TTC549 (cell line): ENCODE measurements around the gene IGF2.

ENCODE experiments used
- FAIRE-seq: peaks from 2 replicates; lab custom pipeline; 2012; peaks lifted over from hg19 to GRCh38; lab: Jason Lieb, UNC

The IGF2 gene

DNA sequence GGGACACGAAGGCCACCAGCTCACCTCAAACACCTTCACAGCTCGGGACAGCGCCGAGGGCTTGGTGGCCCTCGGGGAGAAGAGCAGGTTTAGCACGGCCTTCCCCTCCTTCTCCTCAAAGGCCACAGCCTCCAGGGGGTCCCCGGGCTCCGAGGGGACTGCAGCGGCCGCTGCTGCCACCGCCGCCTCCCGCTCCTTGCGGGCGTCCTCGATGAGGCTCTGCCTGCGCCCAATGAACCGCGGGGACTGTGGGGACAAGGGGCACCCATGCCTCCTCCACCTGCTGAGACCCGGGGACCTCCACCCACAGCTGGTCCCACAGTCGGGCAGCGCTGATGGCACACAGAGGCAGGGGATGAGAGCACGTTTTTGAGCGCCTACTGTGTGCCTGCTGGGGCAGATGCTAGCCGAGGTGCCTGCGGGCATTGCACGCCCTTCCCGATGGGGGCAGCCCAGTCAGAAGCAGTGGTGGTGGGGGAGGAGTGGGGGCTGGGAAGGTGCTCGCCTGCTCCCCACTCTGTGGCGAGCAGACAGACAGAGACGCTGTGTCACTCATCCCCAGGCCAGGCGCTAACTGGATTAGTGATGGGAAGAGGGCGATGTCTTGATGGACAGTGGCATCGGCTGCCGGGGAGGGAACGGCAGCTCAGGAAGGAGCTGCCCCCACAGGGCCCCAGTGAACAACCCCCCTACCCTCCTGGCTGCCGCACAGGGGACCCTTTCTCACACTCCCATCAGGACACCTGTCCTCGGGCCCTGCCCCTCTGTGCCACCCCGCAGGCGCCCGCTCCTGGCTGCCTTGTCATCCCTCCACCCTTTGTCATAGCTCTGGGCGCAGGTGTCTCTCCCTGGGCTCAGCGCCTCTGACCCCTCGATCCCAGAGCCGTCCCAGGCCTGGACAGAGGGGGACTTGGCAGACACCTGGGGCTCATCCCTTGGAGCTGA is 30.7 kb upstream of the IGF2 start:
- FAIRE-seq: no peak

DNA sequence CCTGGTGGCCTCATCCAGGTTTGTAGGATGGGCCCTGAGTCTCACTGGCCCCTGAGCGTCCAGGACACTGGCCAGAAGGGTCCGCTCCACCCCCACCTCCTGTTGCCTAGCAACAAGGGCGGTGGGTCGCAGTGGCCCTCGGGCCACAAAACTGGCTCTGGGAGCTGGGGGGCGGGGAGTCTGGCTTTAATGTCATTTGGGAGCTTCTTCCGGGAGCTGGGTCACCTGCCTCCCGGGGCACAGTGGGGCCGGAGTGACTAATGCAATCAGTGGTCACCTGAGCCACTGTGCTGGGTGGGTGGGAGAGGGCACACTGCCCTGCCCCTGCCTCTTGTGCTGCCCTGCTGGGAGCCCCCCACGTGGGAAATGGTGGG is 29.8 kb upstream of the IGF2 start:
- no peak for FAIRE-seq

DNA sequence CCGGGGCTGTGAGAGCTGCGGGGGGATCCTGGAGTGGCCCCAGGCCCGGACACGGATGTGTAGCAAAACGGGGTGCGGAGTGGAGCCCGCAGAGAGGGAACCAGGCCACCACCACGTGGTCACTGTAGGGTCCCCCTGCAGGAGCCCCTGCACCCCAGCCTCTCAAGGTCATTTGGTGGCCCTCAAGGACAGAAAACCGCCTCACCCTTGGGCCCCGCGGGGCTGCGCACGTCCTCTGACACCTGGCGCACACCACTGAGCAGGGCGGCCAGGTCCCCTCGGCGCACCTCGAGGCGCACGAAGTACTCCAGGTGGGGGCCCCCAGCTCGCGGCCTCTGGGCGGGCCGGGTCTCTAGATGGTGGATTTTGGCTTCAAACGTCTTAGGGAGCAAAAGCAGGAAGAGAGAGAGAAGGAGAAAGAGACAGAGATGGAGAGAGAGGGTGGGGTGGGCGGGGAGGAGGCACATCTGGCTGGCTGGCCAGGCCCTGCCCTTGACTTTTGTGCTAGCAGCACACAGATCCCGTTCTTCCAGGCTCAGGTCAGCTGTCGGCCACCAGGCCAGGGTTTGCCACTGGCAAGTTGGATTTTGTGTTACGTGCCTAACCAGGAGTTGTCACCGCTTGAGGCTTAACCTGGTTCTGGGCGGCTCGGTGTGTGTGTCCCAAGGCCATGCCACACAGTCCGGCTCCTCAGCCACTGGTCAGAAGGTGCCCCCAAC is 29.3 kb upstream of the IGF2 start:
- FAIRE-seq: no peak

DNA sequence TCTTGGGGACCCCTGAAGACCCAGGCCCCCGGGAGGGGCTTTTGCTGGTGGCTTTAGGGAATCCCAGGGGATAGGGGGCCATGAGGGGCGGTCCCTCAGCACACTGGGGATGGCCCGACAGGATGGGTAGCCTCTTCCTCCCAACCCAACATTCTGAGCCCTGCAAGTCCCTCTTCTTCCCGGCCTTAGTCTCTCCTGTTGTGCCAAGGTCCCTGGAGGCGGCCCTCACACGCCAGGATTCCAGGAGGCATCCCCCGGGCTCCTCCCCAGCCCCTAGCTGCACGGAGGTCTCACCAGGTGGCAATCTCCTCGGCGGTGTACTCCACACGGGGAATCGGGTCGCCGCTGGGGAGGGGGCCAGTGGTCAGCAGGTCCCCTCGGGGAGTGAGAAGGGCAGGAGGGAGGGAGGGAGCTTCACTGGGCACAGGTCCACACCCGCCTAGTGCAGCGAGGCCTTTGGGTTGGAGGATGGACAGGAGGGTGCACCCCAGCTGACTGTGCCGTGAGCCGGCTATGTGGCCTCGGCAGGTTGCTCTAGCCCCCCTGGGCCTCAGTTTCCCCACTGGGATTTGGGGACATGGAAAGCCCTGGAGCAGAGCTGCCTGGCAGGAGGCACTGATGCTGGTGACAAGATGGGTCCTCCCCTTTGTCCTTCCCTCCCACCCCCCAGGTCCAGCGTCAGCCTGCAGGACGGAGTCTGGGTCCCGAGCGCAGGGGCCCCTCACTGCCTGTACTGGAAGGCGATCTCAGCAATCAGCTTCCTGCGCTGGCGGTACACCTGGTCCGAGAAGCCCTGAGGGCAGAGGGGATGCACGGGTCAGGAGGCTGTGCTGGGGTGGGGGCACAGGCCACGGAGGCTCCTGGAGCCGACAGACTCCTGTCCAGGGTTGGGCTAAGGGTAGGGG is 28.2 kb upstream of the IGF2 start:
- no peak for FAIRE-seq

DNA sequence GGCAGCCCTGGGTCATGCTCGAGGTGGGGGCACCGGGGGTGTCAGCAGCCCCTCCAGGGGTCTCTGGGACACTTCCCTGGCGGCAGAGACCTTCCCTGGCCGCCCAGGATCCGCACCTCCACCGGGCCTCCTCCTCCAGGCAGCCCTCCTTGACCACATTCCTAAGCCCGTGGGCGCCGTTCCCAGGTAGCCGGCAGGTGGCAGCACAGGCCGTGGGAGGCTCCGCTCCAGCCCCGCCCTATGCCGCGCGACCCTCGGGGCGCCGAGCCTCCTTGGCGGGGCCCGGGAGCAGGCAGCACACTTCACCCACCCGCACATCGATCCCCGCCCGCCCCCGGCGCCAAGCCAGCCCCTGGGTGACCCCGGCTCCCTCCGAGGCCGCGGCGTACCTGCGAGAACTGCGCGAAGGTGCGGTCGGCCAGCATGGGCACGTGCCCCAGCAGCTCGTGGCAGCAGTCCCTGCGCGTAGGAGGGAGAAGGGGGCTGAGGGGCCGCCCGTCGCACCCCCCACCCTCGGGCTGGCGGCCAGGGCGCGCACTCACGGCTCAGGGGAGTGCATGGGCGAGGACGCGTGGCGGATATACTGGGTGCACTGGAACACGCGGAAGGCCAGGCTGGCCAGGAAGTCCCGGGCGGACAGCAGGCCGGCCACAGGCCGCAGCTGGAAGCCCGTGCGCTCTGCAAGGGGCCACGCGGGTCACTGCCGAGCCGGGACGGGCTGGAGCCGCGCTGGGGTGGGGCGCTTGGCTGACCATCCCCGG is 27.1 kb upstream of the IGF2 start:
- FAIRE-seq: no peak

DNA sequence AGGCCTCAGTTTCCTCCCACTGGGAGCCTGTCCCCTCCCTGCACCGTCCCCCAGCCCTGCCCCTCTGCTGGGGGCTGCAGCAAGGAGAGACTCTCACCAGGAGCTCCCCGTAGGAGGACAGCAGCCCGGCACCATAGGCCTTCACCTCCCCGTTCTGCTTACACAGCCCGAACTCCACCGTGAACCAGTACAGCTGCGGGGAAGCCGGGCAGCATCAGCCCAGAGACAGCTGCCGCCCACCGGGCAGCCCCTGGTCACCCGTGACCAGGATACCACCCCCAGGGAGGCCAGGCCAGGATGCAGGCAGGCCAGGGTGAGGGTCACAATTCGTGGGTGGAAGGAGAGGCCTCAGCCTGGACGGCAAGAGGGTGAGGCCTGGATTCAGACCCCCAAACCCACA is 26.4 kb upstream of the IGF2 start:
- FAIRE-seq: no peak

DNA sequence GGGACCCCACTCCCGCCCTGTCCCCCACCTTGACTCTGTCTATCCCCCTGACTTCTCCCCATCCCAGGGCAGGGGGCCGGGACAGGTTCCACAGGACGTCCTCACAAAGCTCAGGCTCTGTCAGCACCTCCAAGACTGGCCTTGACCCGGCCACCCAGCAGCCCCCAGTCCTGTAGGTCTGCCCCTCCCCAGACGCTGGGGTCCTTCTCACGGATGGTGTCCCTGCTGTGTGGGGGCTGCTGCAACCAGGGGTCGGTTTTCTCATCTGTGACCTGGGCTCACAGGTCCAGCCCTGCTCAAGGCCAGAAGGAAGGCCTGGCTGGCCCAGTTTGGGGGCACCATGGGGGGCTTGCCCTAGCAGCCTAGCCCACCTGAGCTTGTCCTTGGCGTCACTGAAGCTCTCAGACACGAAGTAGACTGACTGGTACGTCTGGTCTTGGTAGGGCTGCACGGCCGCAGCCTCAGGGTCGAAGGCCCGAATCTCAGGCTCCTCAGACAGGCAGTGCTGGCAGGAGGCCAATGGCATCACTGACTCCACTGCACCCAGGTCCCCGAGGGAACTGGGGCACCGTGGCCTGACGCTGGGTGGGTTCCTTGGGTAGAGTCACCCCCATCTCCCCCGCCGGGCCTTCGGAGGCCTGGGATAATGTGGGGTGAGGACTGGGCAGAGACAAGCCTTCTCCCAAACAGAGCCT is 25.8 kb upstream of the IGF2 start:
- no peak for FAIRE-seq

DNA sequence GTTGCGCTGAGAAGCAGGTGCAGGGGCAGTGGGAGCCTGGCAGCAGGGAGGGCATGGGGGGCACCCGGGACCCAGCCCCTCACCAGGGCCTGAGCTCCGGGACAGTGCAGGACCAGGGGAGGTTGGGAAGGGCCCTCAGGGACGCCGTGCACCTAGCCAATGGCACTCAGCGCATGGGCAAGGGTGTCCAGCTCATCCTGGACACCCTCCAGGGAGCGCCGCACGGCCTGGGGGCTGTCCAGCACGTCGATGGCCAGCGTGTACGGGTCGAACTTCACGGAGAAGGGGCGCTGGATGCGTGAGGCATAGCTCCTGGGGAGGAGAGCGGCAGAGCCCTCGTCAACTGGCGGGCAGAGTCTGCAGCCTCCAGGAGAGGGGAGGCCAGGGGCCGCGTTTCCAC is 24.9 kb upstream of the IGF2 start:
- FAIRE-seq: no peak

DNA sequence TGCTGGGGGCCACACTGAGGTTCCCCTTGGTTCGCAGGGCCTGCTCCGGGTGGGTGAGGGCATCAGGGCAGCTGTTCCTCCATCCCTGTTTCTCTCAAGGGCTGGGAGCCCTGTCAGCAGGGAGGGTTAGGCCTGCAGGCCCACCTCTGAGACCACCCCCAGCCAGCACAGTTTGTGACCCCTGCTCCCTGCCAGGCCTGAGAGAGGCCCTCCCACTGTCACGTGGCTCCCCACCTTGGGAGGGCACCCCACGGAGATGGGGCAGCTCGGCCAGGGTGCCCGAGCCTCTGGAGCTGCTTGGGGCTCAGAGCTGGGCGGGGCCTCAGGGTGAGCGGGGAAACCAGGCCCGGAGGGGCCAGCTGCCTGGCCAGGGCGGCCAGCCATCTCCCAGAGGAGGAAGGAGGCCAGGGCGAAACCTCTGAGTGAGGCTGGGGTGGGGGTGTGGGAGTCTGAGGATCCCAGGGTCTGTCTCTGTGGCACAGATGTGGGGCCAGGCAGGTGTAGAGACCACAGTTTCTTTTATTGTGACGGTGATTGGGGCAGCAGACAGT is 24.3 kb upstream of the IGF2 start:
- FAIRE-seq: no peak

DNA sequence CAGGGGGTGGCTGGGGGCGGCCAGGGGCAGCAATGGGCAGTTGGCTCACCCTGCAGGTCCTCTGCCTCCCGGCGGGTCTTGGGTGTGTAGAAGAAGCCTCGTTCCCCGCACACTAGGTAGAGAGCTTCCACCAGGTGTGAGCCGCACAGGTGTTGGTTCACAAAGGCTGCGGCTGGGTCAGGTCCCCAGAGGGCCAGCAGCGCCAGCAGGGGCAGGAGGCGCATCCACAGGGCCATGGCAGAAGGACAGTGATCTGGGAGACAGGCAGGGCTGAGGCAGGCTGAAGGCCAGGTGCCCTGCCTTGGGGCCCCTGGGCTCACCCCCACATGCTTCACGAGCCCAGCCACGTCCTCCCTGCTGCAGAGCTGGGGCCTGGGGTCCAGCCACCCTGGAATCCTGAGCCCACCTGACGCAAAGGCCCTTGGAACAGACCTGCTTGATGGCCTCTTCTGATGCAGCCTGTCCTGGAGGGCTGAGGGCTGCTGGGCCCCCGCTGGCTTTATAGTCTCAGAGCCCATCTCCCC is 21.6 kb upstream of the IGF2 start, which contains the start of gene INS:
Gene INS, minus strand, starts transcription at position 474 of the 524 bp plus-strand sequence. Its CDS starts 238 bp downstream, at position 236.
- FAIRE-seq: no peak

DNA sequence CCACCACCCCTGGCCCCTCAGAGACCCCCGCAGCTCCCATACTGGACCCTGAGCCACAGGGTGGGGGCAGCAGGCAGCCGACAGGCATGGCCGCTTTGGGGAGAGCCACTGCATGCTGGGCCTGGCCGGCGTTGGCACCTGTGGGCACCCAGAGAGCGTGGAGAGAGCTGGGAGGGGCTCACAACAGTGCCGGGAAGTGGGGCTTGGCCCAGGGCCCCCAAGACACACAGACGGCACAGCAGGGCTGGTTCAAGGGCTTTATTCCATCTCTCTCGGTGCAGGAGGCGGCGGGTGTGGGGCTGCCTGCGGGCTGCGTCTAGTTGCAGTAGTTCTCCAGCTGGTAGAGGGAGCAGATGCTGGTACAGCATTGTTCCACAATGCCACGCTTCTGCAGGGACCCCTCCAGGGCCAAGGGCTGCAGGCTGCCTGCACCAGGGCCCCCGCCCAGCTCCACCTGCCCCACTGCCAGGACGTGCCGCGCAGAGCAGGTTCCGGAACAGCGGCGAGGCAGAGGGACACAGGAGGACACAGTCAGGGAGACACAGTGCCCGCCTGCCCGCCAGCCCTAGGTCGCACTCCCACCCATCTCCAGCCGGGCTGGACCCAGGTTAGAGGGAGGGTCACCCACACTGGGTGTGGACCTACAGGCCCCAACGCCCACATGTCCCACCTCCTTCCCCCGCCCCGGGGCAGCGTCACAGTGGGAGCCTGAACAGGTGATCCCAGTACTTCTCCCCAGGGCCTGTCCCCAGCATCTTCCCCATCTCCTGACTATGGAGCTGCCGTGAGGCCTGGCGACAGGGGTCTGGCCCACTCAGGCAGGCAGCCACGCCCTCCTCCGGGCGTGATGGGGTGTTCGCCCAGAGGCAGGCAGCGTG is 20.6 kb upstream of the IGF2 start:
- FAIRE-seq: no peak

DNA sequence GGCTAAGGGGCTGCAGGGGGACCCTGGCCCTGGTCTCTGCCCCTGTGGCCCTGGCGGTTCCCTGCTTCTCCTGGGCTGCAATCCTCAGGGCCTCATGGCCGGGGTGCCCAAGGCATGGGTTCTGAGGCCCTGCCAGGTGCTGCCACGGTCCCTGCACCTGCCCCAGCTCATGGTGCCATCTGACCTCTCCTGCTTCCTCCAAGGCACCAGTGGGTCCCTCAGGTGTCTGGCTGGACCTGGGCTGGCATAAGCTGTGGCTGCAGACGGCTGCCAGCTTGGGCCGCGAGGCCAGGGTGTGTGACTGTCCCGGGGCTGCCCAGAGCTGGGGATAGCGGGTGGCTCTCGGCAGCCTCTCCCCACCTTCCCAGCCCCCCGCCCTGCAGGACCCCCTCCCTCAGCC is 19.8 kb upstream of the IGF2 start:
- FAIRE-seq: no peak

DNA sequence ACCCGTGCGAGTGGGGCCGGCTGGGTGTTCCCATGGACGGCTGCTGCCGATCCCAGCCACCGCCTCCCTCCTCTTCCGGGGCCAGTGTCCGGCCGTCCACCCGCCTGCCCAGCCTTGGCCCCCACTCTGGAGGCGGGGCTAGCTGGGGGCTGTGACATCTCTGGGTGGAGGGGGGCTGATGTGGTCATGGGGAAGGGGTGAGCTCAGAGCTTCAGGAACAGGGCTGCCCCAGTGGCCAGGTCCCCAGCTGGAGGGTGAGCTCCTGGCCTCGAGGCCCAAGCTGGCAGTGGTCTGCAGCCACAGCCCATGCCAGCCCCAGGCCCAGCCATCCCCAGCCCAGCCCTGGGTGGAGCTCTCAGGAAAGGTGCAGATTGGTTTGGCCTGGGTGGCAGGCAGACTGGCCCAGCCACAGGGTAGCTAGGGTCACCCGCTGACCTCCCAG is 19.1 kb upstream of the IGF2 start:
- FAIRE-seq: no peak

DNA sequence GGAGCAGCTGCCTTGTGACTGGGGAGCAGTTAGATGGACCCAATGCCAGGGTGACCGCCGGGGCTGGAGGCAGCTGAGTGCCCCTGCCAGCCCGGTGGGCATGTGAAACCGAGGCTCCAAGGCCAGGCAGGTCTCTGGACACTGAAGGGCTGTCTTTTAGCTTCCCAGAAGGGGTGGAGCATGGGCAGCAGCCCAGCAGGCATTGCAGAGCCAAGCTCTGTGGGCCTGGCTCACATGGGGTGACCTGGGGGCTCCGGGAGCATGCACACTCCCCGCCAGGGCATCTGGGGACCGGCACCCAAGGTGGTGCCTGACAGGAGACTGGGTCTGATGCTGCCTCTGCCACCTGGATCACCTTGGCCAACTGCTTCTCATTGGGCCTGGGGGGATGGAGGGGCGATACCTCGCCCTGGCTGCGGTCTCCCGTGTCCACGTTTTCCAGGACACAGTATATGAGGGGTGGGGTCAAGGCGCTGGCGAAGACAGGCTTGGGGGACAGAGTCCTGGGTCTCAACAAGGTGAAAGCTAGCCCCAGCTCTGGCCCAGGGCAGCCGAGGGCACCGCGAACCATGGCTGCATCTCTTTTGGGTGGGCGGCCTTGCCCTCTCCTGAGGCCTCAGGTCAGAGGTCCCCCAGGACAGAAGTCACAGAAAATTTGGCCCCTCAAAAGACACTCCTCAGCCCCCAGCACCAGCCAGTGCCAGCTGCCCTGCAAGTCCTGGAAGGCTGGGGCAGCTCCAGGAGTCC is 18.3 kb upstream of the IGF2 start:
- FAIRE-seq: no peak

DNA sequence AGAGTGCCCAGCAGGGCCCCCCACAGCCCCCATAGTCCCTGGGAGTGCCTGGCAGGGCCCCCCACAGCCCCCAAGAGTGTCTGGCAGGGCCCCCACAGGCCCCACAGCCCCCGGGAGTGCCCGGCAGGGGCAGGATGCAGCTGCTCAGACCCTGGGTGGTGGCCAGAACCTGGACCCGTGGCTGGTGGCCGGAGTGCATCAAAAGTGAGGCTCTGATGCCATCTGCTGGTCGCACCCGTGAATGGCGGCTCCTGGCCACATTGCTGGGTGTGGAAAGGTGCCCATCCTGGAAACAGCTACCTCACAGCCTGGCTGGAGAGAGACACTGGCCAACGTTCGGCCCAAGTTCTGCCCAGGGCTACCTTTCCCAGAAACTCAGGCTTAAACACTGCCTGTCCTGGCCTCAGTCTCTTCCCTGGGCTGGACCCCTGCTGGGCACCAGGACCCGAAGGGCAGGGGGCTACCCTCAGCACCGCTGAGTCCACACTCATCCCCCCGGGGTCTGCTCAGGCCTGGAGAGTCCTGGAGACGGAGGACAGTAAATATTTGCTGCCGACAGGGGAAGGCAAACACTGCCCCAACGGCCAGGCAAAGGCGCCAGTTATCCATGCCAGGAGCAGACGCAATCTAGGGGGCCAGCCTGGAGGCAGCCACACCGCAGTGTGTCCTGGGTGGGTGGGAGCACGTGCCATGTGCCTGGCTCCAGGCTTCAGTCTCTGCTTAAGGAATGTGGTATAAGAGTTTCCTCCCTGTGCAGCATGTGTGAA is 17.4 kb upstream of the IGF2 start:
- no peak for FAIRE-seq

DNA sequence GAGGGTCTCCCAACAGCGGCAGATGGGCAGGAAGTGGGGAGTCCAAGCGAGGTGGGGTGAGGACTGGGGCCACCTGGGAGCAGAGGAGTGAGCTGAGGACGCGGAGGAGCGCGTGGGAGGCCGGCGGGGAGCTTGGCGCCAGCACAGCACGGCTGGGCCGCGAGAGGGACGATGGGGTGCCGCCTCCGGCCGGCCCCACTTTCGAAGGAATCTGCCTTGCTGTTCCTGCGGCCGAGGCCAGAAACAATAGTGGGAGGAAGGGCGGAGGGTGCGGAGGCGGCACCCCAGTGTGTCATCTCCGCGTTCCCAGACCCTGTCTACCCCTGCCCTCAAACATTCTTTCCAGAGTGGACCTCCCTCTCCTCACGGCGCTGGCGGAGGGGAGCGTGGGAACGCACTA is 16.3 kb upstream of the IGF2 start:
- no peak for FAIRE-seq

DNA sequence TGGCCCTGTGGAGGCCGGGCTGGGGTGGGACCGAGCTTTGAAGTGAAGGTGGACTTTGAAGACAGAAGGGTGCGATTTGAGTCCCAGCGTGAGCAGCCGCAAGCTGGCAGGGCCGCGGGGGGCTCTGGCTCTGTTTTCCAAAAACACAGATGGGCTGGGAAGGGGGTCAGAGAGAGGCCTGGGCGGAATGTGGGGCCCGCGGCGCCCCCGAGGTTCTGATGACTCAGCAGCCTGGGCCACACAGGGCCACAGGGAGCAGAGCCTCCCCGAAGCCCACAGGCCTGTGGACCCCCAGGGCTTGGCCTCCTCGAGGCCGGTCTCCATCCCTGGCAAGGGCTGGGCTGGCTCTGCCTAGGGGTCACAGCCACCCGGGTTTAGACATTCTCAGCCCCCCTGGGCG is 15.7 kb upstream of the IGF2 start:
- no peak for FAIRE-seq

DNA sequence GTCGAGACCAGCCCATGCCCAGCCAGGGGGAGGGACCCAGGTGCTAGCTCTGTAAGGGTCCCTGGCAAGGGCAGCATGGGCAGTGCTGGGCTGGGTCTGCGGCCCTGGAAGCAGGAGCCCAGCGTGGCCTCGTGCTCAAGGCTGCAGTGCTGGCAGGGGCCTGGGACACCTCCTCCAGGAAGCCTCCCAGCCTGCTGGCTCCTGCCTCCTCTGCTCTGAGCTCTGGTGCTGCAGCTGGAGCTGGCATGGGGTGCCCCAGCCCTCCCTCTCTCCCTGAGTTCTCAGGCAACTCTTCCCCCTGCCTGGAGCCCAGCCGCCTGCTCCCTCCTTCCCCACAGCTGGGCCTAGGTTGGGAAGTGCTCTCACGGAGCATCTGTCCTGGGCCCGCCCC is 15.0 kb upstream of the IGF2 start:
- no peak for FAIRE-seq
